Neutrophil (primary cell): ENCODE measurements around the gene GRIK4.

ENCODE experiments used
- H3K27ac ChIP-seq: fragments of 200-600 bp; sonication (generic); 2 replicates; pipeline ENCODE4 v1.5.1; 2016; ENCODE audit warnings: mild to moderate bottlenecking, moderate library complexity
- H3K27me3 ChIP-seq: fragments of 200-600 bp; sonication (generic); 2 replicates; pipeline ENCODE4 v1.6.0; 2016; ENCODE audit warnings: mild to moderate bottlenecking
- H3K36me3 ChIP-seq: fragments of 200-600 bp; sonication (generic); 2 replicates; pipeline ENCODE4 v1.5.1; 2017
- H3K4me1 ChIP-seq, 2 experiments: fragments of 200-600 bp in 1 of 2; sonication (generic) in 1 of 2; 1 replicate in 1 of 2; 2 replicates in 1 of 2; pipeline versions ENCODE4 v1.5.1 to v1.6.1; 2013 to 2016; ENCODE audit warnings: low read depth in 1 of 2, low read length in 1 of 2, mild to moderate bottlenecking in 1 of 2, moderate library complexity in 1 of 2; ENCODE audit not compliant: control insufficient read depth in 1 of 2, insufficient read depth in 1 of 2
- H3K4me3 ChIP-seq, 2 experiments: fragments of 200-600 bp in 1 of 2; sonication (generic) in 1 of 2; 1 replicate in 1 of 2; 2 replicates in 1 of 2; pipeline ENCODE4 v1.5.1; 2013 to 2016; ENCODE audit warnings: low read depth in 1 of 2, low read length in 1 of 2, mild to moderate bottlenecking in 1 of 2, moderate library complexity in 1 of 2
- H3K9me3 ChIP-seq: fragments of 200-600 bp; sonication (generic); 2 replicates; pipeline ENCODE4 v1.5.1; 2016
- CTCF ChIP-seq: fragments of 200-600 bp; sonication (generic); IDR thresholded peaks from 2 replicates; pipeline ENCODE4 v1.5.1; 2016; ENCODE audit warnings: antibody characterized with exemption

The GRIK4 gene

GRCh38 chr11:120547316-120547715 lies 35.8 kb downstream of the GRIK4 start:
- Histone ChIP-seq H3K27me3 (peaks cover 30% of the 10 kb centered on the region), H3K4me3 (no peak overlapping the region), H3K4me1 (no peaks in the 10 kb centered on the region), H3K36me3 (no peaks in the 10 kb centered on the region), H3K27ac (no peak overlapping the region), H3K9me3 (no peaks in the 10 kb centered on the region)
- TF ChIP-seq CTCF = no peak

GRCh38 chr11:120547811-120548681 lies 36.5 kb downstream of the GRIK4 start:
- Histone ChIP-seq H3K4me1 (no peaks in the 10 kb centered on the region), H3K36me3 (no peaks in the 10 kb centered on the region), H3K4me3 (no peak overlapping the region), H3K27me3 (peaks cover 30% of the 10 kb centered on the region), H3K9me3 (no peaks in the 10 kb centered on the region), H3K27ac (no peak overlapping the region)
- no peak for TF ChIP-seq CTCF

GRCh38 chr11:120548682-120549209 lies 37.2 kb downstream of the GRIK4 start:
- Histone ChIP-seq H3K9me3 (no peaks in the 10 kb centered on the region), H3K4me1 (no peaks in the 10 kb centered on the region), H3K4me3 (no peak overlapping the region), H3K27ac (no peak overlapping the region), H3K36me3 (no peaks in the 10 kb centered on the region), H3K27me3 (peaks cover 30% of the 10 kb centered on the region)
- TF ChIP-seq CTCF = no peak

- Histone ChIP-seq H3K27me3 (peaks cover 30% of the 10 kb centered on the region), H3K36me3 (no peaks in the 10 kb centered on the region), H3K9me3 (no peaks in the 10 kb centered on the region), H3K4me1 (no peaks in the 10 kb centered on the region), H3K4me3 (no peak overlapping the region), H3K27ac (no peak overlapping the region)
- TF ChIP-seq CTCF = no peak
Measured at GRCh38 chr11:120549346-120549745, 37.8 kb downstream of the GRIK4 start.

GRCh38 chr11:120550007-120550406 lies 38.5 kb downstream of the GRIK4 start:
- peaks cover 30% of the 10 kb centered on the region for H3K27me3 ChIP-seq

More at GRCh38 chr11:120550007-120550406, 38.5 kb downstream of the GRIK4 start:
- TF ChIP-seq CTCF = no peak
- no peak overlapping the region for H3K4me3 ChIP-seq
- H3K36me3 ChIP-seq = no peaks in the 10 kb centered on the region
- no peaks in the 10 kb centered on the region for H3K9me3 ChIP-seq
- H3K27ac ChIP-seq = no peak overlapping the region
- no peaks in the 10 kb centered on the region for H3K4me1 ChIP-seq
